HT-29 (cell line): ENCODE results near the gene OLA1. TPM values are rescaled to one million over a fixed set of nuclear protein-coding genes. Genes with fewer than 3 reads are reported as not detected.

Experiments
- DNase-seq: peaks from one replicate; pipeline ENCODE4 v3.0.0-alpha.2; 2015; ENCODE audit warnings: low spot score
- total RNA-seq: library from RNA; depleted of rRNA; stranded (reverse); fragments of >200 nt; shearing (Covaris generic); gene quantifications from 2 replicates; pipeline ENCODE4 v1.2.3, GENCODE V29; 2014

OLA1 gene
- total RNA-seq, 1 experiment from 2014 or later: 50.7 TPM

- no peak for DNase-seq
Observed at GRCh38 chr2:174066871-174067270, 181.5 kb downstream of the OLA1 start.

GRCh38 chr2:174063492-174064092, 184.7 kb downstream of the OLA1 start:
- no peak for DNase-seq

GRCh38 chr2:174062934-174063333, 185.4 kb downstream of the OLA1 start:
- no peak for DNase-seq

GRCh38 chr2:174059884-174060244, 188.5 kb downstream of the OLA1 start:
- no peak for DNase-seq

GRCh38 chr2:174059178-174059883, 189.0 kb downstream of the OLA1 start:
- DNase-seq: no peak

- DNase-seq: no peak
Observed at GRCh38 chr2:174058456-174058855, 189.9 kb downstream of the OLA1 start.

- DNase-seq: no peak
Observed at GRCh38 chr2:174058026-174058425, 190.3 kb downstream of the OLA1 start.

GRCh38 chr2:174054926-174055325, 193.4 kb downstream of the OLA1 start:
- DNase-seq: no peak

GRCh38 chr2:174053355-174054151, 194.8 kb downstream of the OLA1 start:
- DNase-seq: no peak

- no peak for DNase-seq
Observed at GRCh38 chr2:174052584-174052976, 195.8 kb downstream of the OLA1 start.

- DNase-seq: peak; percentile 35
Observed at GRCh38 chr2:174051741-174052583, 196.4 kb downstream of the OLA1 start.

GRCh38 chr2:174051068-174051467, 197.3 kb downstream of the OLA1 start:
- DNase-seq: no peak

GRCh38 chr2:174049895-174050294, 198.4 kb downstream of the OLA1 start:
- no peak for DNase-seq

GRCh38 chr2:174048243-174048642, 200.1 kb downstream of the OLA1 start:
- DNase-seq: no peak

- DNase-seq: no peak
Observed at GRCh38 chr2:174047746-174048145, 200.6 kb downstream of the OLA1 start.

GRCh38 chr2:174046172-174046571, 202.2 kb downstream of the OLA1 start:
- no peak for DNase-seq

GRCh38 chr2:174044556-174044955, 203.8 kb downstream of the OLA1 start:
- no peak for DNase-seq

GRCh38 chr2:174040417-174040701, 208.0 kb downstream of the OLA1 start:
- DNase-seq: no peak

- DNase-seq: peak; percentile 96
Observed at GRCh38 chr2:174039551-174040416, 208.5 kb downstream of the OLA1 start.

- DNase-seq: no peak
Observed at GRCh38 chr2:174038462-174038861, 209.9 kb downstream of the OLA1 start.

GRCh38 chr2:174036825-174037224, 211.5 kb downstream of the OLA1 start:
- no peak for DNase-seq
